PFSK-1 (cell line): ENCODE data around the gene SYCE3.

Experiments
- FOXP2 ChIP-seq: optimal IDR thresholded peaks from 2 replicates; pipeline ENCODE3; 2011; ENCODE audit warnings: borderline replicate concordance, control low read depth, inconsistent platforms; ENCODE audit not compliant: insufficient read depth; ENCODE audit errors: extremely low read length, extremely low read depth
- POLR2AphosphoS5 ChIP-seq: IDR thresholded peaks from 2 replicates; pipeline ENCODE4 v1.6.1; 2012; ENCODE audit warnings: low read depth, mild to moderate bottlenecking, control low read depth, low read length, moderate library complexity
- REST ChIP-seq, 2 experiments: IDR thresholded peaks; 2 replicates each; pipeline versions ENCODE4 v1.6.1 to v1.8.0; 2011 to 2012; ENCODE audit warnings: low read depth in 2 of 2, low read length in 2 of 2, control low read depth in 1 of 2, inconsistent platforms in 1 of 2, mild to moderate bottlenecking in 1 of 2, moderate library complexity in 1 of 2; ENCODE audit not compliant: insufficient read depth in 1 of 2
- SIN3A ChIP-seq: IDR thresholded peaks from 2 replicates; pipeline ENCODE4 v1.6.1; 2012; ENCODE audit warnings: mild to moderate bottlenecking, low read length, moderate library complexity, borderline replicate concordance; ENCODE audit not compliant: insufficient read depth
- TAF1 ChIP-seq: IDR thresholded peaks from 2 replicates; pipeline ENCODE4 v1.6.1; 2012; ENCODE audit warnings: low read length, control low read depth, borderline replicate concordance; ENCODE audit not compliant: insufficient read depth

The SYCE3 gene

GRCh38 chr22:50561401-50562358 is 1.0 kb downstream of the SYCE3 start:
- no peak for TF ChIP-seq REST (IDR thresholded peaks at IDR 0.05; ENCODE audit: insufficient read depth in 1 of 2, low read depth in 2 of 2, low read length in 2 of 2)
- TF ChIP-seq POLR2AphosphoS5, result no peak
- no peak for TF ChIP-seq TAF1
- no peak for TF ChIP-seq FOXP2

- no peak for TF ChIP-seq REST (IDR thresholded peaks at IDR 0.05; ENCODE audit: insufficient read depth in 1 of 2, low read depth in 2 of 2, low read length in 2 of 2)
- TF ChIP-seq TAF1, result no peak
- TF ChIP-seq POLR2AphosphoS5, result no peak
- no peak for TF ChIP-seq FOXP2
- no peak for TF ChIP-seq SIN3A
These were observed 2.7 kb downstream of the SYCE3 start for GRCh38 chr22:50560034-50560433.

GRCh38 chr22:50556703-50557102 is 6.0 kb downstream of the SYCE3 start:
- TF ChIP-seq REST (IDR thresholded peaks at IDR 0.05; ENCODE audit: insufficient read depth in 1 of 2, low read depth in 2 of 2, low read length in 2 of 2), result no peak
- no peak for TF ChIP-seq TAF1
- no peak for TF ChIP-seq POLR2AphosphoS5
- no peak for TF ChIP-seq FOXP2
- no peak for TF ChIP-seq SIN3A

- no peak for TF ChIP-seq POLR2AphosphoS5
- no peak for TF ChIP-seq FOXP2
- TF ChIP-seq REST (IDR thresholded peaks at IDR 0.05; ENCODE audit: insufficient read depth in 1 of 2, low read depth in 2 of 2, low read length in 2 of 2), result no peak
- TF ChIP-seq TAF1, result no peak
- no peak for TF ChIP-seq SIN3A
These were observed 9.4 kb downstream of the SYCE3 start for GRCh38 chr22:50553310-50553709.
